ENCODE results near the gene NR1H2.
A peak's percentile ranks its signal among the peaks of the same experiment; 100 is the strongest.
"Not testable (repeated sequence)": the region's sequence is repeated elsewhere in the genome, so short reads cannot be mapped to it uniquely, and the experiment has no call there.

NR1H2 gene

DNA sequence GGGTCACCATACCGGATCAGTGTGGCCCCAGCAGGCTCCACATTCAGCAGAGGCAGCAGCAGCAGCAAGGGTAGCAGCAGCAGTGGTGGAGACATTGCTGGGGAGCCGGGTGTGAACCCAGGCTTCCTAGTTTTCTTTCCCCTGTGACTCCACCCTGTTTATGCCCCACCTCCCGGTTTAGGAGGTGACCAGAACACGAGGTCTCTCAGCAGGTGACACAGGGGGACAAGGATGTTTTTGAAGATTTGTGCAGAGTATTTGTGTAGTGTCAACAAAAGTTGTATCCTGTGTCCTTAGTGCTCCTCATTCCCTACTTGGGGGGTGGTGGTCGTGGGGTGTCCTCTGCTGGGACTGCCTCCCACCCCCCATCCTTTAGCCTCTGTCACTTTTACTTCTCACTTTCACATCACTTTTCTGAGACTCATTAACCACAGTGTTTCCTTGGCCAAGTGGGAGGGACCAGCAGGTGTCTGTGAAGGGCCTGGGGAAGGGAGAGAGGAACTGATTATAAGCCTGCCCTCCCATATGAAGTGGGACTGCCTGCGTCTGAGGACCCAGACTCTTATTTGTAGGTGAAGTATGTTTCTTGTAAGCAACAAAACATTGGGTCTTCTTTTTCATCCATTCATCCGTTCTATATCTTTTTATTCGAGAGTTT, 31.5 kb upstream of the NR1H2 start:
- DNase-seq (ENCODE audit: low read depth in 2 of 2) = no peak

- not testable (repeated sequence) for DNase-seq (ENCODE audit: low read depth in 2 of 2)
Observed at GRCh38 chr19:50347089-50347581, 29.1 kb upstream of the NR1H2 start.

- DNase-seq (ENCODE audit: low read depth in 2 of 2) = no peak
Observed at GRCh38 chr19:50349277-50350057, 26.8 kb upstream of the NR1H2 start.

DNA sequence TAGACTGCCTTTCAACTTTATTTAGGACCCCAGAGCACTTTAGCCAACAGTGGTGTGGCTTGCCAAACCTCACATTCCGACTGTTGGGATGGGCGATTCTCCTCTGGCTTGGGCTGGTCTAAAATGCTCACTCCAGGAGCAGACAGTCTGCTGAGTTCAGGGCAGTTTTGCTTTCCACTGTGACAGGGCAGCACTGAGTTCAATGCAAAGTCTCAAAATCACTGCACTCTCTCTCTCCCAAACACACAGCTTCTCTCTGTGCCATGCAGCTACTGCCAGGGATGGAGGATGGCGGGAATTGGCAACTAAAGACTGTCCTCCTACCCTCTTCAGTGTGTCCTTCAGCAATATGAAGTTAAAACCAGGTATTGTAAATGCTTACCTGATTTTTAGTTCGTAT, 24.0 kb upstream of the NR1H2 start:
- no peak for DNase-seq (ENCODE audit: low read depth in 2 of 2)

- not testable (repeated sequence) for DNase-seq (ENCODE audit: low read depth in 2 of 2)
Observed at GRCh38 chr19:50353487-50353880, 22.8 kb upstream of the NR1H2 start.

GRCh38 chr19:50356691-50357177, 19.5 kb upstream of the NR1H2 start:
- no peak for DNase-seq (ENCODE audit: low read depth in 2 of 2)

DNA sequence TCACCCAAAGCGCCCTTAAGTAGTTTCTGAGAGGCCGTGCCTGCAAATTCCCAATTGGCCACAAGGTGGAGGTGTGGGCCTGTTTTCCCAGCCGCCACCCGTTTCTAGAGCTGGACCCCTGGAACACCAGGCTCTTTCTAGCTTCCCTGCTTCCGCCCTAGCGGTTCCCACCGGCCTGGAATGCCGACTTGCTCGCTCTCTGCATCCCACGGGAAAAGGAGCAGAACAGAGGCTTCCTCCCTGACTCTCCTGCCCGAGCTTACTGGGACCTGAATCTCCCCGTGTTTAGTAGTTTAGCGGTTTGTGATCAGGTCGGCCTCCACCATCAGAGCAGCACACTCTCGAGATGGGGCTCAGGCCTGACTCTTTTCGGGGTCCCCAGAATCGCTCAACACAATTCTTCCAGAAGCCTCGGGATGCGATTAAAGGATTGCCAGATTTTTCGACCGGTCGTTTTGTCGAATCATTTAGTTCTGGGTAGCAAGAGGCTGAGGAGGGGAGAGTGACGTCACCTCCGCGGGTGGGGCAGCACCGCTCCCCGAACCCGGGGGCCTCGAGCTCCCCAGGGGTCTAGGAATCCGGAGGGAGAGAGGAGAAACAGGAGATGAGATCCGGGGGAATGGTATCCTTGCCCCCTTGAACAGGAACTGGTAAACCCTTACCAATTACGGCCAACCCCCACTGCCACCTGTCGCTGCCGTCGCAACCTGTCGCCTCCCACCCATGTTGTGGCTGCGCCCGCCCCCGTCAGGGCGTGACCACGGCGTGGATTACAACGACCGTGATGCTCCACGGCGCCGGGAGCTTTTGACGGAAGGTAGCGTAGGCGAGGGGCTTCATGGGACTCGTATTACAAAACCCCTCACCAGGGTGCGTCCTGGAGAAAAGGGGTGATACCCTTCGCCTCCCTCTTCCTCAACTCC, 18.8 kb upstream of the NR1H2 start:
- peak; percentile 67 to 72 for DNase-seq (ENCODE audit: low read depth in 2 of 2)

GRCh38 chr19:50358483-50359327, 17.6 kb upstream of the NR1H2 start:
- DNase-seq (ENCODE audit: low read depth in 2 of 2) = peak; percentile 54 to 63

DNA sequence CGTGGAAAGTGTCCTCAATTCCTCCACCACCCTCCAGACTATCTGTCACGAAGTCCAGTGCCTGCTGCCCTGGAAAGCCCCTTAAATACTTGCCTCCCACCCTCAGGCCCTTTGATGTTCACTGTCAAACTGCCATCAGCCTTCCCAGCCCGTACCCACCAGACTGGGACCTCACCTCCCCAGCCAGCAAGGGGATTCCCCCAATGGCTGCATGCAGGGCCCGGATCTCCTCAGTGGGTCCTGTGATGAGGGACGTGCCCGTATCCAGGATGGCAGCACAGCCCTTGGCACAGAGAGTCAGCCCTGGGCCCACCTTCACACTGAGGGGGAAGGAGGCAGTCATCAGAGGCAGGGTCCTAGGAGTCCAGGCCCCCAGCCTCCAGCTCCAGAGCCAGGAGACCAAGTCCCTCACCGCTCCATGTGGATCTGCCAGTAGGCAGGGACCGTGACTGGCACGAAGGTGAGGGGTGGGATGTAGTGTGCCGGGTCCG, 16.9 kb upstream of the NR1H2 start:
- no peak for DNase-seq (ENCODE audit: low read depth in 2 of 2)

DNA sequence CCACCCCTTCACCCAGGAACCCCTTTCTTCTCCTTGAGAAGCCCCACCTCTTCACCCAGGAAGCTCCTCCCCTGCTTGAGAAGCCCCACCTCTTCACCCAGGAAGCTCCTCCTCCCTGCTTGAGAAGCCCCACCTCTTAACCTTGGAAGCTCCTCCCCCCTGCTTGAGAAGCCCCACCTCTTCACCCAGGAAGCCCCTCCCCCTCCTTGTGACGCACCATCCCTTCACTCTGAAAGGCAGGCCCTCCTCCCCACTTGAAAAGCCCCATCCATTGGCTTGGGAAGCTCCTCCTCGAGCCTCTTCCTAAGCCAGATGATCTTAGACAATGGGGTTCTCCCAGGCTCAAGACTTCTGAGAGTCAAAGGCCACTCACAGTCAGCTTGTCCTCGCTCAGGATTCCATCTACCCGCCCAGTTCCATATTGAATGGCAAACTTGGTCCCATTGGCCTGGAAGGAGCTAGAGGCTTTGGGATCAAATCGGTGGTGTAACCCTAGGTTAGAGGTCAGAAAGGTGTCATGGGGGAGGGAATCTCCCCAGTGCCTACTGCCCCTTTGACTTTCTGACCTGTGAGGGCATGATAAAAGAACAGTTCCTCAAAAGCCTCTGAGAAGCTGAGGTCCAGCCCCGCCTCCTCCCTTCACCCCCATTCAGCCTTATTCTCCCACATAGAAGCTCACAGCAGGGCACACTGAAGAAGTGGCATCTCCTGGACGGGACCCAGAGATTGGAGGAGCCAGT, 14.8 kb upstream of the NR1H2 start:
- no peak for DNase-seq (ENCODE audit: low read depth in 2 of 2)

DNA sequence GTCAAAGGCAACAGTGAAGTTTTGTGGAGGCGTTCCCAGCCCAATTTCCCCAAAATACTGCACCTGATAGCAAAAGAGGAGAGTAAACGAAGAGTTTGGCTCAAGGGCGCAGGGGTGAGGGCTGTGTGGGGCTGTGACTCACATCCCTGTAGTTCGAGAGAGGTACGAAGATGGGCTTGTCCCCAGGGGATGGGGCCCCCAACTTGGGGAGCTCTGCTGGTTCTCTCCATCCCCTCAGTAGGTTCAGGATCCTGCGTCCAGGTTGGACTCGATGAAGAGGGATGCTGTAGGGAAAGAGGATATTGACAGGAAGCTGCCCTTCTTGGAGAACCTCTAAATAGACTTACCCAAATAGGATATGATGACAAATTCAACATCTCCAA, 14.2 kb upstream of the NR1H2 start:
- DNase-seq (ENCODE audit: low read depth in 2 of 2) = no peak

DNA sequence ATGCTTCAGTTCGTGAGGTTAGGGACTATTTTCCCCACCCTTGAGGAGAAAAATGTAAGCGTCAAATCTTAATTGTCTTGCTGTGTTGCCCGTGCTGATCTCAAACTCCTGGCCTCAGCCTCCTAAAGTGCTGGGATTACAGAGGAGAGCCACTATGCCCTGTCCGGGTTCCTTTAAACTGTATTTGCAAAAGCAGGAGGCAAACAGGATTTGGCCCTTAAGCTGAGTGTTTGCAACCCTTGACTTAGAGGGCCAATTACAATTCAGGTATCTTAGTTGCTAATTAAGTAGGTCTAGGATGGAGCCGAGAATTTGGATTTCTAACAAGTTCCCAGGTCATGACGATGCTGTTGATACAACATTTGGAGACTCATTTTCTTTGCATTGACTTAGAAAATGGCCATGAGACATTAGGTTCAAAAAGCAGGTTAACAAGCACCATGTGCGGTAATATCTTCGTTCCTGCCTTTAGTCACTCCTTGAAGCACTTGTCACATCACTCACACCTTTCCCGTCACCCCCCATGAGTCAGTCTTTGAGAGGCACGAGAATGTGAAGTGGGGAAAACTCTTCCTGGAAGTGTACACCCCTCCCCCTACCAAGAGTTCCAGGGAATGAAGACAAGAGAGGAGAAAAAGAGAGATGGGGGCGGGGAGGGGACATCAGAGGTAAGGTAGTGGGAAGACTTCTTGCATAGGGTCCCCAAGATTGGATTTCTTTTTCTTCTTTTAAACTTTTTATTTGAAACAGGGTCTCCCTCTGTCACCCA, 13.4 kb upstream of the NR1H2 start:
- no peak for DNase-seq (ENCODE audit: low read depth in 2 of 2)

DNA sequence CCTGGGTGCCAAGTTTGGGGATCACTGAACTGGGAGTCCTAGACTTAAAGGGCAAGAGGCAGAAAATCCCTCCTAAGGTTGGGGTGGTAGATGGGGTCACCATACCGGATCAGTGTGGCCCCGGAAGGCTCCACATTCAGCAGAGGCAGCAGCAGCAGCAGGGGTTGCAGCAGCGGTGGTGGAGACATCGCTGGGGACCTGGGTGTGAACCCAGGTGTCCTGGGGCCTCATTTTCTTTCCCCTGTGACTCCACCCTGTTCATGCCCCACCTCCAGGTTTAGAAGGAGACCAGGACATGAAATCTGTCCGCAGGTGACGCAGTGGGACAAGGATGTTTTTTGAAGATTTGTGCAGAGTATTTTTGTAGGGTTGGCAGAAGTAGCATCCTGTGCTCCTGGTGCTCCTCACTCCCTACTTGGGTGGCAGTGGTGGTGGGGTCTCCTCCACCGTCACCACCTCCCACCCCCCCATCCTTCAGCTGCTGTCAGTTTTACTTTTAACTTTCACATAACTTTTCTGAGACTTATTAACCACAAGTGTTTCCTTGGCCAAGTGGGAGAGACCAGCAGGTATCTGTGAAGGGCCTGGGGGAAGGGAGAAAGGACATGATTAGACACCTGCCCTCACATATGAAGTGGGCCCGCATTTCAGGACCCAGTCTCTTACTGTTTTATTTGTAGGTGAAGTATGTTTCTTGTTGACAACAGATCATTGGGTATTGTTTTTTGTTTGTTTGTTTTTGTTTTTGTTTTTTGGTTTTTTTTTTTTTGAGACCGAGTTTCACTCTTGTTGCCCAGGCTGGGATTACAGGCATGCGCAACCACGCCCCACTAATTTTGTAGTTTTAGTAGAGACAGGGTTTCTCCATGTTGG, 10.6 kb upstream of the NR1H2 start, which contains the start of gene NAPSA:
NAPSA (minus strand) TSS at position 206 of the 873 bp plus-strand sequence; CDS start at position 188, 18 bp downstream.
- no peak for DNase-seq (ENCODE audit: low read depth in 2 of 2)

DNA sequence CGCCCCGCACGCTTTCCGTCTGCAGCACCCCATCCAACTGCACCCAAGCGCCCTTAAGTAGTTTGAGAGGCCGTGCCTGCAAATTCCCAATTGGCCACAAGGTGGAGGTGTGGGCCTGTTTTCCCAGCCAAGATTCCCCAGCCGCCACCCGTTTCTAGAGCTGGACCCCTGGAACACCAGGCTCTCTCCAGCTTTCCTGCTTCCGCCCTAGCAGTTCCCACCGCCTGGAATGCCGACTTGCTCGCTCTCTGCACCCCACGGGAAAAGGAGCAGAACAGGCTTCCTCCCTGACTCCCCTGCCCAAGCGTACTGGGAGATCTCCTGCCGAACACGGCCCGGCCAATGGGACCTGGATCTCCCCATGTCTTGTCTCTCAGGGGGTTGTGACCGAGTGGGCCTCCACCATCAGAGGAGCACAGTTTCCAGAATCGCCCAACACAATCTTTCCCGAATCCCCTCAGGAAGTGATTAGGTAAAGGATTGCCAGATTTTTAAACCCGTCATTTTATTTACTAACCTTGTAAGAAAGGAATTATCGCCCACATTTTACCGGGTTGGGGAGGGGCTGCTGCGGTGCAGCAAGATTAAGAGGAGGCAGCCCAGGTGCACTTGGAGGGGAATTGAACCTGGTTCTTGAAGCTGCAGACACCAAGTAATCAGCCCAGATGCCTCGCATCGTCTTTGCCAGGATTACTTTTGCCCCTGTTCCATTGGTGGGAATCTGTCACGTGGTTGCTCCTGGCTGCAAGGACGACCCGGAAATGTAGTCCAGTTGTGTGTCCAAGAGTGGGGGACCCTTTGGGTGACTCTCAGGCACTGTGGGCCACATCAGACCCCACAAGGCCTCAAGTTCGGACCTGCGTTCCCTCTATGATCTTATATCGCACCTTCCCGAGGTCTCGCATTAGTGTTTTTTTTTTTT, 7.3 kb upstream of the NR1H2 start:
- peak; percentile 58 to 63 for DNase-seq (ENCODE audit: low read depth in 2 of 2)

DNA sequence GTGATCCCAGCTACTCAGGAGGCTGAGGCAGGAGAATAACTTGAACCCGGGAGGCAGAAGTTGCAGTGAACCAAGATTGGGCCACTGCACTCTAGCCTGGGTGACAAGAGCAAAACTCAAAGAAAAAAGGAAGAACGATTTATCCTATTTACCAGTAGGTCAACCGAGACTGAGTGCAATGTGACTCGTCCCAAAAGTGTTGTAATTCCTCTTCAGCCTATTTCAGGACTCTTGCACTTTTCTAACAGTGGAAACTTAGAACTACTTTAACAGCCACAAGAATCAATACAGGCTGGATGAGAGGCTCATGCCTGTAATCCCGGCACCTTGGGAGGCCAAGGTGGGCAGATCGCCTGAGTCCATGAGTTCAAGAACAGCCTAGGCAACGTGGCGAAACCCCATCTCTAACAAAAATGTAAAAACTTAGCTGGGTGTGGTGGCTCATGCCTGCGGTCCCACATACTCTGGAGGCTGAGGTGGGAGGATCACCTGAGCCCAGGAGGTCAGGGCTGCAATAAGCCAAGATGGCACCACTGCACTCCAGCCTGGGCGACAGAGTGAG, 4.3 kb upstream of the NR1H2 start:
- no peak for DNase-seq (ENCODE audit: low read depth in 2 of 2)

DNA sequence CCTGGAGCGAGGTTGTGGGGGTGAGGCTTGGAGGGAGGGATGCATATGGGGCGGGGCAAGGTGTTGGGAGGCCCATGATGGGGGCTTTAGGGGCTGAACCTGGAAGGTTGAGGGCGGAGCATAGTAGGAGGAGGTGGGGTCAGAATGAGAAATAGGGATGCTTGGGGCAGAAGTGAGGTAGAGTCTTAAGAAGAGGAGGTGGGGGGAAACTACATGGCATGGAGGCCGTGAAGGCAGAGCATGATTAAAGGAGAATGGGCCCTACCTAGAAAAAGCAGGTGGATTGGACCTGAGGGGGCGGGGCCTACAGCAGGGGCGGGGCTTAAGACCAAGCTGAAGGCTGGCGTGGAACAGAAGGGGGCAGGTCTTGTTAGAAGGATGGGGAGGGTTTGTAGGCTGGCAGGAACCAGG, 799 bp downstream of the NR1H2 start:
- DNase-seq (ENCODE audit: low read depth in 2 of 2) = no peak

DNA sequence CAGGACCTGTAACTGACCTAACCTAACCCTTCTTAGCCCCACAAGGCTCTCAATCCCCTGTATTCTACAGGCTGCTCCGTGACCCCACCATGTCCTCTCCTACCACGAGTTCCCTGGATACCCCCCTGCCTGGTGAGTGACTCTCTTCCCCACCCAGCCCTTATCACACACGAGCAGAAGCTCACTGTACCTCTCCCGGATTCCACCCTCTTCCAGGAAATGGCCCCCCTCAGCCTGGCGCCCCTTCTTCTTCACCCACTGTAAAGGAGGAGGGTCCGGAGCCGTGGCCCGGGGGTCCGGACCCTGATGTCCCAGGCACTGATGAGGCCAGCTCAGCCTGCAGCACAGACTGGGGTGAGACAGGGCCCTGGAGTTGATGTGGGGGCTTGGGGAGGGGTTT, 1.3 kb downstream of the NR1H2 start:
- DNase-seq (ENCODE audit: low read depth in 2 of 2) = no peak
